CD4-positive, CD25-positive, alpha-beta regulatory T cell (primary cell): Measurements from ENCODE around the gene CALM3. TPM values are rescaled to one million over a fixed set of nuclear protein-coding genes. Genes with fewer than 3 reads are reported as not detected.
"Not testable (repeated sequence)": the region's sequence is repeated elsewhere in the genome, so short reads cannot be mapped to it uniquely, and the experiment has no call there.

Experiments
- ATAC-seq, 2 donors: fragments of 150-1000 bp; cut with Tn5 transposase; one replicate each; pipeline ENCODE4 v1.10.0; 2021; ENCODE audit warnings: low read depth in 2 of 2, moderate number of reproducible peaks in 2 of 2, moderate library complexity in 1 of 2
- DNase-seq, 3 donors: peaks; one replicate each; pipeline versions ENCODE4 v3.0.0 to v3.0.0-alpha.2; 2012 to 2022; ENCODE audit warnings: mixed read lengths in 1 of 3
- H3K27ac ChIP-seq: one replicate; pipeline ENCODE4 v1.7.0; 2013; ENCODE audit warnings: mild to moderate bottlenecking, low read length; ENCODE audit not compliant: insufficient read depth, poor library complexity, severe bottlenecking
- H3K27me3 ChIP-seq: one replicate; pipeline ENCODE4 v1.7.0; 2013; ENCODE audit warnings: low read length; ENCODE audit not compliant: control insufficient read depth, insufficient read depth
- H3K36me3 ChIP-seq: one replicate; pipeline ENCODE4 v1.7.0; 2013; ENCODE audit warnings: mild to moderate bottlenecking, low read length, moderate library complexity; ENCODE audit not compliant: control insufficient read depth, insufficient read depth
- H3K4me1 ChIP-seq: 2 replicates; pipeline ENCODE4 v1.7.0; 2013; ENCODE audit warnings: mild to moderate bottlenecking, low read length; ENCODE audit not compliant: insufficient read depth, control insufficient read depth, poor library complexity, severe bottlenecking
- H3K4me3 ChIP-seq: one replicate; pipeline ENCODE4 v1.7.0; 2013; ENCODE audit warnings: low read depth, mild to moderate bottlenecking, low read length, moderate library complexity
- H3K9me3 ChIP-seq, 2 experiments: 1 replicate in 1 of 2; 2 replicates in 1 of 2; pipeline ENCODE4 v1.7.0; 2013; ENCODE audit warnings: low read length in 2 of 2, mild to moderate bottlenecking in 1 of 2, moderate library complexity in 1 of 2; ENCODE audit not compliant: control insufficient read depth in 2 of 2
- H3K27ac Mint-ChIP-seq, 3 donors: one replicate each; pipeline ENCODE4 v1.8.0; 2020 to 2022; ENCODE audit warnings: mild to moderate bottlenecking in 3 of 3, mixed read lengths in 3 of 3, moderate library complexity in 2 of 3
- H3K27me3 Mint-ChIP-seq: one replicate; pipeline ENCODE4 v1.8.0; 2022; ENCODE audit warnings: mild to moderate bottlenecking, mixed read lengths
- H3K36me3 Mint-ChIP-seq: one replicate; pipeline ENCODE4 v1.8.0; 2020; ENCODE audit warnings: mixed read lengths
- H3K4me1 Mint-ChIP-seq, 4 donors: one replicate each; pipeline ENCODE4 v1.8.0; 2020 to 2022; ENCODE audit warnings: mixed read lengths in 4 of 4, mild to moderate bottlenecking in 1 of 4
- H3K4me3 Mint-ChIP-seq, 4 donors: one replicate each; pipeline ENCODE4 v1.8.0; 2020 to 2022; ENCODE audit warnings: mild to moderate bottlenecking in 4 of 4, mixed read lengths in 4 of 4, moderate library complexity in 3 of 4
- H3K9me3 Mint-ChIP-seq, 7 donors: one replicate each; pipeline ENCODE4 v1.8.0; 2020 to 2022; ENCODE audit warnings: mixed read lengths in 7 of 7, mild to moderate bottlenecking in 3 of 7, moderate library complexity in 2 of 7
- polyA plus RNA-seq, 4 donors: library from polyadenylated mRNA; unstranded; fragments of 300-500 nt; fragmentation: Illumina TruSeq; gene quantifications; one replicate each; pipeline ENCODE4 v1.2.3, GENCODE V29; 2021
- total RNA-seq: library from RNA; stranded (reverse); gene quantifications from one replicate; pipeline ENCODE4 v1.2.3, GENCODE V29; 2022

Gene CALM3
- total RNA-seq: 286 TPM
- 100 to 1,000 TPM; 207 to 361 (median 286) TPM for polyA plus RNA-seq

- Histone ChIP-seq H3K36me3 (peaks cover 14% of the 10 kb centered on the region), H3K27ac (peak within 1 kb of the TSS; percentile 99), H3K9me3 (peaks cover 6 to 9% of the 10 kb centered on the region in 2 experiments), H3K4me1 (peaks cover 38% of the 10 kb centered on the region), H3K4me3 (peak within 1 kb of the TSS; percentile 93), H3K27me3 (no peaks in the 10 kb centered on the region)
- Mint-ChIP-seq H3K27me3 (peaks cover 19% of the 10 kb centered on the region), H3K36me3 (peaks cover 17% of the 10 kb centered on the region), H3K4me3 (peak within 1 kb of the TSS; percentile 97 to 100 (median 99)), H3K9me3 (peaks cover 0 to 11% (median 5%) of the 10 kb centered on the region in 7 donors), H3K4me1 (peaks cover 13 to 54% (median 24%) of the 10 kb centered on the region in 4 donors), H3K27ac (peak within 1 kb of the TSS; percentile 100)
- ATAC-seq (no peak), DNase-seq (no peak)
Observed at GRCh38 chr19:46601318-46602224, at the start of gene CALM3. Gene CALM3 (plus strand): TSS chr19:46601330. CDS start chr19:46601435, 105 bp downstream.

GRCh38 chr19:46552891-46553290, 48.2 kb upstream of the CALM3 start:
- H3K4me3 ChIP-seq: no peak overlapping the region
- Mint-ChIP-seq H3K27me3 (peaks cover 31% of the 10 kb centered on the region), H3K4me3 (no peak overlapping the region), H3K27ac (no peak overlapping the region), H3K4me1 (no peaks in the 10 kb centered on the region), H3K36me3 (no peaks in the 10 kb centered on the region), H3K9me3 (peaks cover 0 to 29% (median 3%) of the 10 kb centered on the region in 7 donors)
- DNase-seq (no peak), ATAC-seq (no peak)
- H3K36me3 ChIP-seq: no peaks in the 10 kb centered on the region
- no peak overlapping the region for H3K27ac ChIP-seq
- no peaks in the 10 kb centered on the region for H3K4me1 ChIP-seq
- H3K9me3 ChIP-seq: peaks cover 8 to 23% of the 10 kb centered on the region in 2 experiments
- peaks cover 9% of the 10 kb centered on the region for H3K27me3 ChIP-seq

GRCh38 chr19:46554161-46554560, 47.0 kb upstream of the CALM3 start:
- H3K27ac ChIP-seq: no peak overlapping the region
- H3K27me3 ChIP-seq: peaks cover 9% of the 10 kb centered on the region
- Mint-ChIP-seq H3K4me3 (no peak overlapping the region), H3K9me3 (peaks cover 0 to 29% (median 3%) of the 10 kb centered on the region in 7 donors), H3K36me3 (no peaks in the 10 kb centered on the region), H3K4me1 (no peaks in the 10 kb centered on the region), H3K27ac (no peak overlapping the region), H3K27me3 (peaks cover 36% of the 10 kb centered on the region)
- H3K4me3 ChIP-seq: no peak overlapping the region
- ATAC-seq (no peak), DNase-seq (no peak)
- peaks cover 8 to 23% of the 10 kb centered on the region in 2 experiments for H3K9me3 ChIP-seq
- no peaks in the 10 kb centered on the region for H3K36me3 ChIP-seq
- no peaks in the 10 kb centered on the region for H3K4me1 ChIP-seq

GRCh38 chr19:46555628-46556280, 45.4 kb upstream of the CALM3 start:
- Histone ChIP-seq H3K27ac (no peak overlapping the region), H3K9me3 (peaks cover 3 to 10% of the 10 kb centered on the region in 2 experiments), H3K36me3 (no peaks in the 10 kb centered on the region), H3K27me3 (peaks cover 9% of the 10 kb centered on the region), H3K4me1 (no peaks in the 10 kb centered on the region), H3K4me3 (no peak overlapping the region)
- Mint-ChIP-seq H3K27me3 (peaks cover 36% of the 10 kb centered on the region), H3K9me3 (peaks cover 0 to 20% (median 1%) of the 10 kb centered on the region in 7 donors), H3K36me3 (no peaks in the 10 kb centered on the region), H3K4me3 (no peak overlapping the region), H3K27ac (no peak overlapping the region), H3K4me1 (no peaks in the 10 kb centered on the region)
- no peak for DNase-seq
- no peak for ATAC-seq

DNA sequence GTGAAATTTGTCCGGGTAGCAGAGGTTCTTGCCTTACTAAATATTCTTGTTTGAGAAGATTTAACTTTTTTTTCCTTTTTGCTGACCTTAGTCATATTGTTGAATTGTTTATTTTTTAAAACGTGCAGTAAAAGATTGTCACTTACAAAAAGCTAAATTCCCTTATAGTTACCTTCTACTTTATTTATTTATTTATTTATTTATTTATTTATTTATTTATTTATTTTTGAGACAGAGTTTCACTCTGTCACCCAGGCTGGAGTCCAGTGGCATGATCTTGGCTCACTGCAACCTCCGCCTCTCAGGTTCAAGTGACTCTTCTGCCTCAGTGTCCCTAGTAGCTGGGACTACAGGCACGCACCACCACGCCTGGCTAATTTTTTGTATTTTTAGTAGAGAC, 44.7 kb upstream of the CALM3 start:
- Mint-ChIP-seq H3K27me3 (peaks cover 31% of the 10 kb centered on the region), H3K9me3 (peaks cover 0 to 13% (median 0%) of the 10 kb centered on the region in 7 donors)
- not testable (repeated sequence) for H3K27me3 ChIP-seq, H3K4me1 ChIP-seq, H3K9me3 ChIP-seq, H3K27ac ChIP-seq, H3K36me3 ChIP-seq, H3K36me3 Mint-ChIP-seq, DNase-seq, ATAC-seq, H3K27ac Mint-ChIP-seq, H3K4me3 ChIP-seq, H3K4me1 Mint-ChIP-seq, H3K4me3 Mint-ChIP-seq

GRCh38 chr19:46559203-46559602, 41.9 kb upstream of the CALM3 start:
- H3K4me1 ChIP-seq: no peaks in the 10 kb centered on the region
- no peaks in the 10 kb centered on the region for H3K9me3 ChIP-seq
- H3K27me3 ChIP-seq: peaks cover 2% of the 10 kb centered on the region
- H3K36me3 Mint-ChIP-seq: peaks cover under 1% of the 10 kb centered on the region
- H3K27me3 Mint-ChIP-seq: peaks cover 20% of the 10 kb centered on the region
- no peaks in the 10 kb centered on the region for H3K36me3 ChIP-seq
- no peak overlapping the region for H3K27ac Mint-ChIP-seq
- DNase-seq: no peak
- no peak for ATAC-seq
- no peak overlapping the region for H3K27ac ChIP-seq
- peaks cover 0 to 8% (median 0%) of the 10 kb centered on the region in 7 donors for H3K9me3 Mint-ChIP-seq
- H3K4me3 Mint-ChIP-seq: no peak overlapping the region
- peaks cover 0 to 6% (median 2%) of the 10 kb centered on the region in 4 donors for H3K4me1 Mint-ChIP-seq
- no peak overlapping the region for H3K4me3 ChIP-seq

GRCh38 chr19:46559675-46560074, 41.5 kb upstream of the CALM3 start:
- not testable (repeated sequence) for H3K27ac ChIP-seq, H3K27me3 ChIP-seq, H3K9me3 Mint-ChIP-seq, DNase-seq, H3K4me1 Mint-ChIP-seq, ATAC-seq, H3K4me3 Mint-ChIP-seq, H3K4me3 ChIP-seq, H3K36me3 Mint-ChIP-seq, H3K4me1 ChIP-seq, H3K27ac Mint-ChIP-seq, H3K36me3 ChIP-seq, H3K9me3 ChIP-seq
- peaks cover 16% of the 10 kb centered on the region for H3K27me3 Mint-ChIP-seq
